ENCODE data around the gene METTL1.

DNA sequence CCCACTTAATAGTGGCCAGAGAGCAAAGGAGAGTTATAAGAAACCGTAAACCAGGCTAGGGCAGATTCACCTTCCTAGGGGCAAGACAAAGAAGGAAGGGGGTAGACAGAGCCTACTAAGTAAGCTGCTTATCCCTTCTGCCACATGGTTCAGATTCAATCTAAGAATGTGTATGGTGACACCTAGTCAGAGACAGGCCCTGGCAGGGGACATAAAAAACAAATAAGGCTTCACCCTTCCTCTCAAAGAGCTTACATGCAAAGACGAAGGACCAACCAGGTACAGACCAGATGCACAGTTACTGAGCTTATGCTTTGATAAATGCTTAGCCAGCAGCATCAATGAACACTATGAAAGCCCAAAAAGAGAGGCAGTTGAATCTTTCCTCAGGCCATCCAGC lies 9.4 kb downstream of the METTL1 start:
- TF ChIP-seq POLR2AphosphoS5 (IDR thresholded peaks at IDR 0.05; ENCODE audit: low read depth): no peak
- TF ChIP-seq, protein P1, sequence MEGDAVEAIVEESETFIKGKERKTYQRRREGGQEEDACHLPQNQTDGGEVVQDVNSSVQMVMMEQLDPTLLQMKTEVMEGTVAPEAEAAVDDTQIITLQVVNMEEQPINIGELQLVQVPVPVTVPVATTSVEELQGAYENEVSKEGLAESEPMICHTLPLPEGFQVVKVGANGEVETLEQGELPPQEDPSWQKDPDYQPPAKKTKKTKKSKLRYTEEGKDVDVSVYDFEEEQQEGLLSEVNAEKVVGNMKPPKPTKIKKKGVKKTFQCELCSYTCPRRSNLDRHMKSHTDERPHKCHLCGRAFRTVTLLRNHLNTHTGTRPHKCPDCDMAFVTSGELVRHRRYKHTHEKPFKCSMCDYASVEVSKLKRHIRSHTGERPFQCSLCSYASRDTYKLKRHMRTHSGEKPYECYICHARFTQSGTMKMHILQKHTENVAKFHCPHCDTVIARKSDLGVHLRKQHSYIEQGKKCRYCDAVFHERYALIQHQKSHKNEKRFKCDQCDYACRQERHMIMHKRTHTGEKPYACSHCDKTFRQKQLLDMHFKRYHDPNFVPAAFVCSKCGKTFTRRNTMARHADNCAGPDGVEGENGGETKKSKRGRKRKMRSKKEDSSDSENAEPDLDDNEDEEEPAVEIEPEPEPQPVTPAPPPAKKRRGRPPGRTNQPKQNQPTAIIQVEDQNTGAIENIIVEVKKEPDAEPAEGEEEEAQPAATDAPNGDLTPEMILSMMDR (conservative IDR thresholded peaks at IDR 0.05; ENCODE audit: low read depth in 2 of 2): no peak
- TF ChIP-seq, protein P2, sequence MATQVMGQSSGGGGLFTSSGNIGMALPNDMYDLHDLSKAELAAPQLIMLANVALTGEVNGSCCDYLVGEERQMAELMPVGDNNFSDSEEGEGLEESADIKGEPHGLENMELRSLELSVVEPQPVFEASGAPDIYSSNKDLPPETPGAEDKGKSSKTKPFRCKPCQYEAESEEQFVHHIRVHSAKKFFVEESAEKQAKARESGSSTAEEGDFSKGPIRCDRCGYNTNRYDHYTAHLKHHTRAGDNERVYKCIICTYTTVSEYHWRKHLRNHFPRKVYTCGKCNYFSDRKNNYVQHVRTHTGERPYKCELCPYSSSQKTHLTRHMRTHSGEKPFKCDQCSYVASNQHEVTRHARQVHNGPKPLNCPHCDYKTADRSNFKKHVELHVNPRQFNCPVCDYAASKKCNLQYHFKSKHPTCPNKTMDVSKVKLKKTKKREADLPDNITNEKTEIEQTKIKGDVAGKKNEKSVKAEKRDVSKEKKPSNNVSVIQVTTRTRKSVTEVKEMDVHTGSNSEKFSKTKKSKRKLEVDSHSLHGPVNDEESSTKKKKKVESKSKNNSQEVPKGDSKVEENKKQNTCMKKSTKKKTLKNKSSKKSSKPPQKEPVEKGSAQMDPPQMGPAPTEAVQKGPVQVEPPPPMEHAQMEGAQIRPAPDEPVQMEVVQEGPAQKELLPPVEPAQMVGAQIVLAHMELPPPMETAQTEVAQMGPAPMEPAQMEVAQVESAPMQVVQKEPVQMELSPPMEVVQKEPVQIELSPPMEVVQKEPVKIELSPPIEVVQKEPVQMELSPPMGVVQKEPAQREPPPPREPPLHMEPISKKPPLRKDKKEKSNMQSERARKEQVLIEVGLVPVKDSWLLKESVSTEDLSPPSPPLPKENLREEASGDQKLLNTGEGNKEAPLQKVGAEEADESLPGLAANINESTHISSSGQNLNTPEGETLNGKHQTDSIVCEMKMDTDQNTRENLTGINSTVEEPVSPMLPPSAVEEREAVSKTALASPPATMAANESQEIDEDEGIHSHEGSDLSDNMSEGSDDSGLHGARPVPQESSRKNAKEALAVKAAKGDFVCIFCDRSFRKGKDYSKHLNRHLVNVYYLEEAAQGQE (IDR thresholded peaks at IDR 0.05; ENCODE audit: unreplicated experiment): no peak
- TF ChIP-seq EZH2phosphoT487 (IDR thresholded peaks at IDR 0.05; ENCODE audit: unreplicated experiment): no peak
- TF ChIP-seq EZH2 (IDR thresholded peaks at IDR 0.05; ENCODE audit: low read depth, unreplicated experiment): no peak
